IMR-90 (cell line): ENCODE data around the gene SLC66A1. TPM values are rescaled to one million over a fixed set of nuclear protein-coding genes. Genes with fewer than 3 reads are reported as not detected.

Experiments used
- ATAC-seq: fragments of 200-7000 bp; cut with Tn5 transposase; 2 replicates; pipeline ENCODE4 v1.9.1; 2020; ENCODE audit warnings: low read depth, mild to moderate bottlenecking, moderate library complexity
- BruUV-seq: library from RNA; stranded (reverse); fragments of 400-500 nt; replicated peaks from 2 replicates; lab custom pipeline; 2021; lab: Mats Ljungman, UMichigan
- CTCF ChIA-PET: fragments of 300-600 bp; formaldehyde crosslinking; extraction: SDS; loops from one replicate; lab custom pipeline; 2021; ENCODE audit warnings: antibody characterized with exemption; lab: Yijun Ruan, JAX
- POLR2A ChIA-PET: fragments of 300-600 bp; sonication (Branson Sonifier 250); formaldehyde crosslinking; loops from one replicate; lab custom pipeline; 2022; ENCODE audit warnings: antibody characterized with exemption; ENCODE audit not compliant: unreplicated experiment; lab: Charles Lee
- DNase-seq: peaks from one replicate; pipeline ENCODE4 v3.0.0; 2013
- H2AFZ ChIP-seq: replicated peaks from 2 replicates; pipeline ENCODE3; 2013; ENCODE audit warnings: low read length, mild to moderate bottlenecking; ENCODE audit not compliant: poor library complexity
- H2AK5ac ChIP-seq: 2 replicates; pipeline ENCODE4 v1.6.1; 2013; ENCODE audit warnings: low read depth, low read length, inconsistent platforms
- H2AK9ac ChIP-seq: replicated peaks from 2 replicates; pipeline ENCODE3; 2013; ENCODE audit warnings: mild to moderate bottlenecking, low read depth, low read length, moderate library complexity; ENCODE audit not compliant: poor library complexity
- H2BK120ac ChIP-seq: 2 replicates; pipeline ENCODE4 v1.6.1; 2013; ENCODE audit warnings: low read depth, low read length, inconsistent platforms
- H2BK15ac ChIP-seq: 3 replicates; pipeline ENCODE4 v1.6.1; 2013; ENCODE audit warnings: low read depth, low read length, inconsistent platforms
- H2BK20ac ChIP-seq: 2 replicates; pipeline ENCODE4 v1.6.1; 2013; ENCODE audit warnings: low read depth, mild to moderate bottlenecking, inconsistent platforms, low read length, moderate library complexity
- H2BK5ac ChIP-seq: 2 replicates; pipeline ENCODE4 v1.6.1; 2013; ENCODE audit warnings: mild to moderate bottlenecking, low read depth, low read length, inconsistent platforms; ENCODE audit not compliant: poor library complexity, severe bottlenecking
- H3K14ac ChIP-seq: replicated peaks from 2 replicates; pipeline ENCODE4 v1.6.1; 2013; ENCODE audit warnings: low read depth, low read length, inconsistent platforms
- H3K18ac ChIP-seq: 2 replicates; pipeline ENCODE4 v1.6.1; 2013; ENCODE audit warnings: low read depth, low read length, control low read depth
- H3K23ac ChIP-seq: 2 replicates; pipeline ENCODE4 v1.6.1; 2013; ENCODE audit warnings: low read depth, low read length, inconsistent platforms
- H3K27ac ChIP-seq: 2 replicates; pipeline ENCODE4 v1.5.1; 2013; ENCODE audit warnings: mild to moderate bottlenecking, control low read depth, low read length; ENCODE audit not compliant: insufficient read depth
- H3K27me3 ChIP-seq: 2 replicates; pipeline ENCODE4 v1.6.1; 2013; ENCODE audit warnings: low read length; ENCODE audit not compliant: control insufficient read depth, insufficient read depth
- H3K36me3 ChIP-seq: 2 replicates; pipeline ENCODE4 v1.6.1; 2013; ENCODE audit warnings: low read length, mixed read lengths; ENCODE audit not compliant: control insufficient read depth, insufficient read depth
- H3K4ac ChIP-seq: 2 replicates; pipeline ENCODE4 v1.6.1; 2013; ENCODE audit warnings: low read depth, low read length, inconsistent platforms
- H3K4me1 ChIP-seq: 2 replicates; pipeline ENCODE4 v1.6.1; 2013; ENCODE audit warnings: low read length, mixed read lengths; ENCODE audit not compliant: control insufficient read depth, insufficient read depth
- H3K4me2 ChIP-seq: 2 replicates; pipeline ENCODE4 v1.6.1; 2013; ENCODE audit warnings: low read depth, mild to moderate bottlenecking, control low read depth, low read length, moderate library complexity
- H3K4me3 ChIP-seq: 2 replicates; pipeline ENCODE4 v1.5.1; 2013; ENCODE audit warnings: low read depth, mild to moderate bottlenecking, control low read depth, low read length, moderate library complexity; ENCODE audit not compliant: insufficient read depth
- H3K56ac ChIP-seq: 2 replicates; pipeline ENCODE4 v1.6.1; 2013; ENCODE audit warnings: low read length, inconsistent platforms; ENCODE audit not compliant: insufficient read depth; ENCODE audit errors: extremely low read depth
- H3K79me1 ChIP-seq, 2 experiments: 2 replicates each; pipeline ENCODE4 v1.6.1; 2013; ENCODE audit warnings: low read length in 2 of 2, inconsistent platforms in 1 of 2, low read depth in 1 of 2
- H3K9ac ChIP-seq: 2 replicates; pipeline ENCODE4 v1.6.1; 2013; ENCODE audit warnings: low read depth, low read length, control low read depth
- H3K9me1 ChIP-seq: 2 replicates; pipeline ENCODE4 v1.6.1; 2013; ENCODE audit warnings: low read length, inconsistent platforms; ENCODE audit not compliant: insufficient read depth
- H3K9me3 ChIP-seq: 2 replicates; pipeline ENCODE4 v1.6.1; 2013; ENCODE audit warnings: low read length; ENCODE audit not compliant: control insufficient read depth, insufficient read depth
- H4K20me1 ChIP-seq: 2 replicates; pipeline ENCODE4 v1.6.1; 2013; ENCODE audit warnings: low read length, inconsistent platforms; ENCODE audit not compliant: insufficient read depth
- H4K5ac ChIP-seq: 2 replicates; pipeline ENCODE4 v1.6.1; 2013; ENCODE audit warnings: mild to moderate bottlenecking, low read depth, low read length, control low read depth
- H4K8ac ChIP-seq, 2 experiments: 2 replicates each; pipeline ENCODE4 v1.6.1; 2013; ENCODE audit warnings: low read depth in 2 of 2, low read length in 2 of 2, control low read depth in 1 of 2, inconsistent platforms in 1 of 2
- H4K91ac ChIP-seq: 2 replicates; pipeline ENCODE4 v1.6.1; 2013; ENCODE audit warnings: low read depth, low read length, inconsistent platforms; ENCODE audit not compliant: insufficient read depth
- BHLHE40 ChIP-seq: fragments of 150-350 bp; IDR thresholded peaks from 2 replicates; pipeline ENCODE4 v1.6.1; 2016; ENCODE audit warnings: mild to moderate bottlenecking, low read depth, low read length
- CEBPB ChIP-seq: IDR thresholded peaks from 2 replicates; pipeline ENCODE4 v1.6.1; 2012; ENCODE audit warnings: low read depth, low read length, improper control_type of control experiment
- CHD1 ChIP-seq: IDR thresholded peaks from 2 replicates; pipeline ENCODE4 v1.6.1; 2012; ENCODE audit warnings: low read depth, low read length, improper control_type of control experiment
- CTCF ChIP-seq: conservative IDR thresholded peaks from 2 replicates; pipeline ENCODE4 v1.5.1; 2012; ENCODE audit warnings: mild to moderate bottlenecking, low read depth, low read length, improper control_type of control experiment
- FOS ChIP-seq: fragments of 150-350 bp; IDR thresholded peaks from 2 replicates; pipeline ENCODE4 v1.6.1; 2016; ENCODE audit warnings: low read depth, low read length
- MAZ ChIP-seq: IDR thresholded peaks from 2 replicates; pipeline ENCODE4 v1.6.1; 2012; ENCODE audit warnings: low read depth, mild to moderate bottlenecking, low read length, improper control_type of control experiment, moderate library complexity, borderline replicate concordance
- MXI1 ChIP-seq: IDR thresholded peaks from 2 replicates; pipeline ENCODE4 v1.6.1; 2012; ENCODE audit warnings: low read depth, mild to moderate bottlenecking, low read length, moderate library complexity, borderline replicate concordance
- NFE2L2 ChIP-seq: fragments of 150-350 bp; IDR thresholded peaks from 2 replicates; pipeline ENCODE4 v1.6.1; 2016; ENCODE audit warnings: low read depth, mild to moderate bottlenecking, low read length
- POLR2A ChIP-seq: IDR thresholded peaks from 2 replicates; pipeline ENCODE4 v1.6.1; 2012; ENCODE audit warnings: mild to moderate bottlenecking, low read depth, low read length
- RCOR1 ChIP-seq: IDR thresholded peaks from 2 replicates; pipeline ENCODE4 v1.6.1; 2012; ENCODE audit warnings: mild to moderate bottlenecking, low read length, improper control_type of control experiment; ENCODE audit not compliant: insufficient replicate concordance
- RFX5 ChIP-seq: IDR thresholded peaks from 2 replicates; pipeline ENCODE4 v1.8.0; 2012; ENCODE audit warnings: low read depth, mild to moderate bottlenecking, low read length, moderate library complexity
- SMC3 ChIP-seq: fragments of 150-350 bp; IDR thresholded peaks from 2 replicates; pipeline ENCODE4 v1.6.1; 2016; ENCODE audit warnings: low read depth, mild to moderate bottlenecking, antibody characterized with exemption, low read length, moderate library complexity
- USF2 ChIP-seq: fragments of 150-350 bp; IDR thresholded peaks from 2 replicates; pipeline ENCODE4 v1.6.1; 2017; ENCODE audit warnings: mild to moderate bottlenecking, antibody characterized with exemption, low read length, low read depth
- WGBS, 2 experiments: methylation state at CpG; one replicate each; pipeline versions ENCODE4 v1.1.5 to v1.1.7; 2013; ENCODE audit warnings: missing lambda C conversion rate in 2 of 2; ENCODE audit not compliant: insufficient read length in 1 of 2; ENCODE audit errors: extremely low coverage in 2 of 2; 5-methylcytosine and 5-hydroxymethylcytosine counted together
- dilution Hi-C: fragments of 300-500 bp; cut with HindIII; formaldehyde crosslinking; loops from one replicate; pipeline ENCODE4 v1.14.3; 2018; ENCODE audit warnings: low sequenced_read_pairs; ENCODE audit not compliant: unreplicated experiment
- in situ Hi-C: fragments of 300-500 bp; cut with MboI; formaldehyde crosslinking; loops from 3 replicates; pipeline ENCODE4 v1.14.3; 2019; ENCODE audit warnings: low sequenced_read_pairs, inconsistent platforms, mixed read lengths
- intact Hi-C: fragments of 100-400 bp; cut with micrococcal nuclease; formaldehyde crosslinking; loops from 2 replicates; pipeline ENCODE4 v1.10.0; 2022
- polyA plus RNA-seq, 3 experiments: library from polyadenylated mRNA; depleted of rRNA; stranded (reverse); fragments of >200 nt; gene quantifications; 2 replicates each; pipeline ENCODE4 v1.2.3, GENCODE V29; 2012; ENCODE audit warnings: low replicate concordance in 1 of 3
- total RNA-seq: library from RNA; depleted of rRNA; stranded (reverse); fragments of >200 nt; gene quantifications from 2 replicates; pipeline ENCODE4 v1.2.3, GENCODE V29; 2012
- TF ChIP-seq, protein P1 (sequence below): fragments of 150-350 bp; IDR thresholded peaks from 2 replicates; pipeline ENCODE4 v1.6.1; 2016; ENCODE audit warnings: low read depth, mild to moderate bottlenecking, low read length, moderate library complexity, borderline replicate concordance

SLC66A1 gene
- total and polyA plus RNA-seq, 2 of the 4 experiments (the other 2 are of a cell fraction), result 6.8 to 18.9 TPM

- H4K5ac ChIP-seq, result no peak overlapping the region
- H2BK20ac ChIP-seq, result no peak overlapping the region
- intact Hi-C loops, result no loop called here
- H3K36me3 ChIP-seq, result peaks cover 60% of the 10 kb centered on the region
- in situ Hi-C loops, result no loop called here
- H3K9ac ChIP-seq, result no peak overlapping the region
- no peaks in the 10 kb centered on the region; the same call in none of the 2 replicates for H4K20me1 ChIP-seq
- no peak overlapping the region for H3K18ac ChIP-seq
- H3K4me1 ChIP-seq, result no peaks in the 10 kb centered on the region
- TF ChIP-seq RFX5 (no peak), POLR2A (no peak), BHLHE40 (no peak), MAZ (no peak), CTCF (no peak), FOS (no peak), CEBPB (no peak), RCOR1 (no peak), SMC3 (no peak), NFE2L2 (no peak), MXI1 (no peak), CHD1 (no peak), USF2 (no peak)
- TF ChIP-seq, protein P1, sequence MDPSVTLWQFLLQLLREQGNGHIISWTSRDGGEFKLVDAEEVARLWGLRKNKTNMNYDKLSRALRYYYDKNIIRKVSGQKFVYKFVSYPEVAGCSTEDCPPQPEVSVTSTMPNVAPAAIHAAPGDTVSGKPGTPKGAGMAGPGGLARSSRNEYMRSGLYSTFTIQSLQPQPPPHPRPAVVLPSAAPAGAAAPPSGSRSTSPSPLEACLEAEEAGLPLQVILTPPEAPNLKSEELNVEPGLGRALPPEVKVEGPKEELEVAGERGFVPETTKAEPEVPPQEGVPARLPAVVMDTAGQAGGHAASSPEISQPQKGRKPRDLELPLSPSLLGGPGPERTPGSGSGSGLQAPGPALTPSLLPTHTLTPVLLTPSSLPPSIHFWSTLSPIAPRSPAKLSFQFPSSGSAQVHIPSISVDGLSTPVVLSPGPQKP, result no peak
- no peak overlapping the region for H3K4me2 ChIP-seq
- ChIA-PET CTCF (no interaction called here), POLR2A (no interaction called here)
- no peak for ATAC-seq
- H3K27me3 ChIP-seq, result no peaks in the 10 kb centered on the region
- no peak overlapping the region for H2AFZ ChIP-seq
- dilution Hi-C loops, result no loop called here
- no peak overlapping the region for H3K27ac ChIP-seq
- H2BK120ac ChIP-seq, result no peak overlapping the region
- H3K9me3 ChIP-seq, result no peaks in the 10 kb centered on the region
- 93% methylated on average over 3 of the region's 6 CpGs; no CpG with 5 or more reads in 1 of the 2 experiments for WGBS, 2 experiments
- H4K91ac ChIP-seq, result no peak overlapping the region
- H2BK5ac ChIP-seq, result no peak overlapping the region
- no peak overlapping the region for H3K4me3 ChIP-seq
- no peak overlapping the region for H2AK5ac ChIP-seq
- no peak overlapping the region for H3K14ac ChIP-seq
- H4K8ac ChIP-seq, result no peak overlapping the region
- peaks cover 3% of the 10 kb centered on the region; the same call in 1 of the 2 replicates for H3K9me1 ChIP-seq
- no peak overlapping the region for H3K56ac ChIP-seq
- BruUV-seq, result no TSS peak
- peaks cover 3 to 12% of the 10 kb centered on the region in 2 experiments; a peak in 3 of 4 replicates for H3K79me1 ChIP-seq
- DNase-seq, result no peak
- no peak overlapping the region for H2BK15ac ChIP-seq
- H3K23ac ChIP-seq, result no peak overlapping the region
- H3K4ac ChIP-seq, result no peak overlapping the region
- no peak overlapping the region for H2AK9ac ChIP-seq
Observed at GRCh38 chr1:19326748-19327065, 14.6 kb downstream of the SLC66A1 start.
